Activated CD4-positive, alpha-beta T cell treated with anti-CD3 and anti-CD28 coated beads for 1 hour (primary cell): ENCODE data around the gene GALE.
A peak's percentile ranks its signal among the peaks of the same experiment; 100 is the strongest.
"Not testable (repeated sequence)": the region's sequence is repeated elsewhere in the genome, so short reads cannot be mapped to it uniquely, and the experiment has no call there.

Experiments
- DNase-seq: peaks from one replicate; pipeline ENCODE4 v3.0.0-alpha.2; 2020

GALE gene

DNA sequence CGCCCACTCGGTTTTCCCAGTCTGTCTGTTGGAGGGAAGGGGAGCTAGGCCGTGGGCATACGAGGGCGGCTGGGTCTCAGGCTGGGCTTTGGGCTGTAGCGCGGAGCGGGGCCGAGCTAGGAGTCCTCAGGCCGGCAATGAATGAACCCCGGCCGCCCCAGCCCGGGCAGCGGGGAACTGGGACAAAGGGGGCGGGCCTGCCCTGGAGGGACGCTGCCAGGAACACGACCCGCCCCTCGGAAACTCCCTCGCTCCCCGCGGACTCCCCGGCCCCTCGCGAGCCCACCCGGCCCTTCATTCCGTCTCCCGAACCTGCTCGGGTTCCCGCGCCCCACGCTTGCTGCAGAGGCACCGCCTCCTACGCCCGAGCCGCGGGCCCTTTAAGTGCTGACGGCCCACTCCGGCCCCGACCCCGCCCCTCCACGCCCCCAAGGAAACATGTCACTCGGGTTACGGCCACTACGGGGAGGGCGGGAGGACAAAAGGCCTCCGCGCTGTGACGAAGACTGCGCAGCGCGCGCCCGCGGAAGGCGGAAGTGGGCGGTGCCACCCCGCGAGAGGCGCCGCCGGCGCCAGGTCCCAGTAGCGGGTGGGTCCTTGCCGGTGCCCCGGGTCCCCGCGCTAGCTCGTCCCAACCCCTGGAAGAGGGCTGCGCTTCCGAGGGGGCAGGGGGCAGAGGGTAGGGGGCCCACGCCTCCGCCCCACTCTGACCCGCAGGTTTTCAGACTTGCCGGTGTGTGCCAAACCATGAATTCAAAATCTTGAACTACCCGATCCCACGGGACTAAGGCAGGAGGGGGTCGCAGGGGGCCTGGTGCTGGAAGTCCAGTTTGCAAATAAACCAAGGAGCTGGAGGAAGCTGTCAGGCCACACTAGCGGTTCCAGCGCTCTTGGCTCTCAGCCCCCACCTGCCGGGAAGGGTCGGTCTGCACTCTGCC is at the start of gene GALE:
Gene GALE (minus strand): TSS at position 355 of the 938 bp plus-strand sequence. CDS start 1,747 bp downstream, outside the sequence.
- peak; percentile 94 for DNase-seq

DNA sequence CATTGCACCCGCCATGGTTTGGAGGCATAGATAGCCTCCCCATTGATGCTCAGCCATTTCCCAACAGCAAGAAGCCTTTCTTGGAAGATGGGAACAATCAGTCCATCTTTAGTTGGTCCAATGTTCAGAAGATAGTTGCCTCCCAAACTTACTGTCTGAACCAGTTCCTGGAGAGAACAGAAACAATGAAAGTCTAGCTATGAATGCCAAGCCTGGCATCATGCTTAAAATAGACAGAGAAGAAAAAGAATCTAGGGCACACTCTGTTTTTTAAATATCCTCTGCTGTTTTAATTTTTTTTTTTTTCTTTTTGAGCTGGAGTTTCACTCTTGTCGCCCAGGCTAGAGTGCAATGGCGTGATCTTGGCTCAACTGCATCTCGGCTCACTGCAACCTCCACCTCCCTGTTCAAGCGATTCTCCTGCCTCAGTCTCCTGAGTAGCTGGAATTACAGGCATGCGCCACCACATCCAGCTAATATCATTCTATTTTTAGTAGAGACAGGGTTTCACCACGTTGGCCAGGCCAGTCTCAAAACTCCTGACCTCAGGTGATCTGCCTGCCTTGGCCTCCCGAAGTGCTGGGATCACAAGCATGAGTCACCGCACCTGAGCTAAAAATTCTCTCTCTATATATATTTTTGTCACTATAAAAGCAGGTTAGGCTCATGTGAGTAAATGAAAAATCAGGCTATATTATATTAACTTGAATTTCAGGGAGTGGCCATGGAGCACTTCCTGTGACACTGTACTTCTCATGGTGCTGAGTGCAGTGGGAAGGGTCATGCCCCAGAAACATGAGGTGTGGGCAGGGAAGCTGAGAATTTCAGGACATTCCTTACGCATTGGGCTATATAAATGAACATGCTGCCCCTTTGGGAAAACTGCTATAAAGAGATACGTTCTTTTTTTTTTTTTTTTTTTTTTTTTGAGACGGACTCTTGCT is 48.4 kb upstream of the GALE start:
- DNase-seq: no peak

DNA sequence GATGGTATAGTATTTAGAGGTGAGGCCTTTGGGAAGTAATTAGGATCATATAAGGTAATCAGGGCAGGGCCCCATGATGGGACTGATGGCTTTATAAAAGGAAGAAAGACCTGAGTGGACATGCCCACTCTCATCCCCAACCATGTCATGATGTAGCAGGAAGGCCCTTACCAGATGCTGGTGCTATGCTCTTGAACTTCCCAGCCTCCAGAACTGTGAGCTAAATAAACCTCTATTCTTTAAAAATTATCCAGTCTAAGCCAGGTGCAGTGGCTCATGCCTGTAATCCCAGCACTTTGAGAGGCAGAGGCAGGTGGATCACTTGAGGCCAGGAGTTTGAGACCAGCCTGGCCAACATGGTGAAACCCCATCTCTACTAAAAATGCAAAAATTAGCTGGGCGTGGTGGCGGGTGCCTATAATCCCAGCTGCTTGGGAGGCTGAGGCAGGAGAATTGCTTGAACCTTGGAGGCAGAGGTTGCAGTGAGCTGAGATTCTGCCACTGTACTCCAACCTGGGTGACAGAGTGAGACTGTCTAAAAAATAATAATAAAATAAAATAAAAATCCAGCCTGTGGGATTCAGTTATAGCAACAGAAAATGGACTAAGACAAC is 47.0 kb upstream of the GALE start:
- not testable (repeated sequence) for DNase-seq

DNA sequence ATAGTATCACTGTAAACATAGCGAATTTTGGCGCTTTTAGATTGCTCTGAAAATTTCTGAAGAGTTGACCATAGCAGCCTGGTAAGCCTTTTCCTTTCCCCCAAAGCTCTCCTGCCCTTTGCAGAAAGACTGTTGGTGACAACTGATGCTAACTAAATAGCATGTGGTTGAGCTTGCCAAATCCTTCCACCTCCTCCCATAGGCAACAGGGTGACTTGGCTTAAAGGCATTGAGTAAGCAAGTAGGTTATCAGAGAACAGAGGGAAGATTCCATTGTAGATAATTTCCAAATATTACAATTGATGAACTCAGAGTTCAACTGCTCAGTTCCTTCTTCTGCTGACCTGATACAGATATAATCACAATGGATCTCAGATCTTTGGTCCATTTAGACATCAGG is 44.6 kb upstream of the GALE start:
- DNase-seq: no peak

DNA sequence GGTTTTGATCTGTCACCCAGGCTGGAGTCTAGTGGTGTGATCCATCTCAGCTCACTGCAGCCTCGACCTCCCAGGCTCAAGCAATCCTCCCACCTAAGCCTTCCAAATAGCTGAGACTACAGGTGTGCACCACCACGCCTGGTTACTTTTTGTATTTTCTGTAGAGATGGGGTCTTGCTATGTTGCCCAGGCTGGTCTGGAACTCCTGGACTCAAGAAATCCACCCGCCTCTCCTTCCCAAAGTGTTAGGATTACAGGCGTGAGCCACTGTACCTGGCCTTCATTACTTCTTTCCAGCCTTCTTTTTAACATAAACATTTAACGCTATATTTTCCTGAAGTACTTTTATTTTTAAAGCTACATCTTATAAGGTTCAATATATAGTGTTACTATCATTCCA is 43.1 kb upstream of the GALE start:
- no peak for DNase-seq

DNA sequence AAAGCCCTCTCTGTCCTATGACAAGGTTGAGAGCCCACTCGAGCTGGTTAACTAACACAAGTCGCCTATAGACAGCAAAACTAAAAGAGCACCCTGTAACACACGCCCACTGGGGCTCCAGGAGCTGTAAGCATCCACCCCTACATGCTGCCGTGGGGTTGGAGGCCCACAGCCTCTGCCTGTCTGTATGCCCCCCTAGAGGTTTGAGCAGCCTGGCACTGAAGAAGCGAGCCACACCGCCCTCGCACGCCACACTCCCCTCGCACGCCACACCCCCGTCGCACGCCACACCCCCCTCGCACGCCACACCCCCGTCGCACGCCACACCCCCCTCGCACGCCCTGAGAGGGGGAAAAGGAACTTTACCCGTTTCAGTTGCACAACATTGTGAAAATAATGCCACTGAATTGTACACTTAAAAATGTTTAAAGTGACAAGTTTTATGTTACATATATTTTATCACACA is 37.9 kb upstream of the GALE start:
- peak; percentile 69 for DNase-seq

DNA sequence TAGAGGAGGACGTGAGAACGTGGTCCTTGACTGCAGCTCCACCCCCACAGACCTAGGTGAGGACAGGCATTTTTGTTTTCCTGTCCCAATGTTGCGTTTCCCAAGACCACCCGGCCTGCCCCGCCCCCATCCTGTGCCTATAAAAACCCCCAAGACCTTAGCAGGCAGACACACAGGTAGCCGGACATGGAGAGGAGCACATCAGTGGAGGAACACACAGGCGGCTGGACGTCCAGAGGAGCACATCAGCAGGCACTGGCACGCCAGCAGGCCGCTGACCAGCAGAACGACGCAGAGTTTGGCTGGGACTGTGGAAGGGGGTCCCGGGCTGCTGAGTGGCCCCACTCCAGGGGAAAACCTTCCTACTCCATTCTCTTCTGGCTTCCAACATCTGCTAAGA is 37.4 kb upstream of the GALE start:
- DNase-seq: no peak

DNA sequence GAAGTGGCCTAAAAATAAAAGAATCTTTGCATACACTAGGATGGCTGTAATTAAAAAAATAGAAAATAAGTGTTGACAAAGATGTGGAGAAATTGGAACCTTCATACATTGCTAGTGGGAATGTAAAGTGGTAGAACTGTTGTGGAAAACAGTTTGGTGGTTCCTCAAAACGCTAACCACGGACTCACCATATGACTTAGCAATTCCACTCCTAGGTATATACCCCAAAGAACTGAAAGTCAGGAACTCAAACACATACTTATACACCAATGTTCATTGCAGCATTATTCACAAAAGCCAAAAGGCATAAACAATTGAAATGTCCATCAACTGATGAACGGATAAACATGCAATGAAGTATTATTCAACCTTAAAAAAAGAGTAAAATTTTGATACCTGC is 35.5 kb upstream of the GALE start:
- no peak for DNase-seq

DNA sequence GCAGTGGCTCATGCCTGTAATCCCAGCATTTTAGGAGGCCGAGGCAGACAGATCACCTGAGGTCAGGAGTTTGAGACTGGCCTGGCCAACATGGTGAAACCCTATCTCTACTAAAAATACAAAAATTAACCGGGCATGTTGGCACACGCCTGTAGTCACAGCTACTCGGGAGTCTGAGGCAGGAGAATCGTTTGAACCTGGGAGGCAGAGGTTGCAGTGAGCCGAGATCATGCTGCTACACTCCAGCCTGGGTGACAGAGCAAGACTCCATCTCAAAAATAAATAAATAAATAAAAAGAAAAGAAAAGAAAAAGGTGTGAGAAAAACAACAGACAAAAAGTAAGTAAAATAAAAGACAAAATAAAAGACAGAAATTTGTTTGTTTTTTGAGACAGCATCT is 33.6 kb upstream of the GALE start:
- not testable (repeated sequence) for DNase-seq

DNA sequence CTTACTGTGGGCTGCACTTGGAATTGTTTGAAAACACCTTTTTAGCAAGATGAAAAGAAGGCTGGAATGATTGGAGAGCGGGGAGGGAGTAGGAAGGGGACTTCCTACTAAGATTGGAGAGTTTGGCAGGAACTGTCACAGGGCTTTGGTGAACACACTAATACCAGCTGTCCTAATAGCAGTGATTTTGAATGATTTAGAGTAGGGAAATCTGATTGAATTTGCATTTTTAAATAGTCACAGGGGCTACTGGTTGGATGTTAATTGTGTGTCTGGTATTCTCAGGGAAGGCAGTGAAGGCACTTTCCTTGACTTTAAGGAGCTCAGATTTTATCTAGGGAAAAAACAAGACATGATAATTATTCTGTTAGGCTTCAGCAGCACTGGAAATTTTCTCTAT is 27.2 kb upstream of the GALE start:
- no peak for DNase-seq

DNA sequence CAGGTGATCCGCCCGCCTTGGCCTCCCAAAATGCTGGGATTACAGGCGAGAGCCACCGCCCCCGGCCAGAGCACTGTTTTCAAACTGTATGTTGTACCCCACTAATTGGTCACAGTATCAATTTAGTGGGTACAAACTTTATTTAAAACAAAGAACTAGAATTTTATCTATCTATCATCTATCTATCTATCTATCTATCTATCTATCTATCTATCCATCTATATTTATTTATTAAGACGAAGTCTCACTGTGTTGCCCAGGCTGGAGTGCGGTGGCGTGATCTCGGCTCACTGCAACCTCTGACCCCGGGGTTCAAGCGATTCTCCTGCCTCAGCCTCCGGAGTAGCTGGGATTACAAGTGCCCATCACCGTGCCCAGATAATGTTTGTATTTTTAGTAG is 26.0 kb upstream of the GALE start:
- DNase-seq: not testable (repeated sequence)

DNA sequence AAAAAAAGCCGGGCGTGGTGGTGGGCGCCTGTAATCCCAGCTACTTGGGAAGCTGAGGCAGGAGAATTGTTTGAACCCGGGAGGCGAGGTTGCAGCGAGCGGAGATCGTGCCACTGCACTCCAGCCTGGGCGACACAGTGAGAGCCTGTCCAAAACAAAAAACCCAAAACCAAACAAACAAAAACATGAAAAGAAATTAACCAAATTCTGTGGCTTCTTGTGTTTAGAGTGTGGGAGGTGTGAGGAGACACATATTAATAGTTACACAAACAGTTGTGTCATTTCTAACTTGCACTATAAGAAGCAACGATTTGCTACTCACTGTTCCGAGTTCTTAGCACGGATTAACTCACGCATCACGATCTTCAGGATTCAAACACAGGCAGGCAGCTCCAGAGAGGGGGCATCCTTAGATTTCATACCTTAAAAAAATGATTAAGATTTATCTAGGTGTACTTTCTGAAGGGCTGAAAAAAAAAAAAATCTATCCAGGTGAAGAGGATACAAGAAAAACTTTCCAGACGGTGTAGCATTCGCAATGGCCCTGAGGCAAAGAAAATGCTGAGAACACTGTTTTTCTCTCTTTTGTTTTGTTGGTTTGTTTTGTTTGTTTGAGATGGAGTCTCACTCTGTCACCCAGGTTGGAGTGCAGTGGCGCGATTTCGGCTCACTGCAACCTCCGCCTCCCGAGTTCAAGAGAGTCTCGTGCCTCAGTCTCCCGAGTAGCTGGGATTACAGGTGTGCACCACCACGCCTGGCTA is 25.4 kb upstream of the GALE start:
- DNase-seq: no peak

DNA sequence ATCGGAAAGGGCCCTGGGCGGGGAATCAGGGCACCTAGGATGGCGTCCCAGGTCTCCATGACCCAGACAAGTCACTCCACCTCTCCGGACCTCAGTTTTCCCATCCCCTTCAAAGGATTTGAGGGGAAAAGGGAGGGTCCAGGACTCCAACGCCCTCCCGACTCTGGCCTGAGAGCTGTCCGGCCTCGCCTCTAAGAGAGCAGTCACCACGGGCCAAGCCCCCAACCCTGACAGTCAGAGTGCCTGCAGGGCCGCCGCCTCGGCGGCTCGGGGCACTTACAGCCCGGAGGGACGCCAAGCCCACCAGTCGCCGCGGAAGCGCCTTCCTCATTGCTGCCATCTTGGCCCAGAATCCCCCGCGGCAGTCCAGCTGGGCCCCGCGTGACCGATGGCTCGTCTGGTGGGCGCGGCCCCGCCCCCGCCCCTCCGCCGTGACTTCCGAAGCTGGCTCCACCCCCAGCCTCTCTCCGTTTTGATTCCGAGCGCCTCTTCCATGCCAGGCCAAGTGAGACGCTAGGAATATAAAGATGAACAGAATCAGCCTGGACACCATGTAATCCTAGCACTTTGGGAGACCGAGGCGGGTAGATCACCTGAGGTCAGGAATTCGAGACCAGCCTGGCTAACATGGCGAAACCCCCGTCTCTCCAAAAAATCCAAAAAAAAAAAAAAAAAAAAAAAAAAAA is 24.7 kb upstream of the GALE start, which contains the start of gene HMGCL:
Gene HMGCL (minus strand): TSS at position 354 of the 686 bp plus-strand sequence. CDS start 14 bp downstream, at position 340.
- peak; percentile 82 for DNase-seq

DNA sequence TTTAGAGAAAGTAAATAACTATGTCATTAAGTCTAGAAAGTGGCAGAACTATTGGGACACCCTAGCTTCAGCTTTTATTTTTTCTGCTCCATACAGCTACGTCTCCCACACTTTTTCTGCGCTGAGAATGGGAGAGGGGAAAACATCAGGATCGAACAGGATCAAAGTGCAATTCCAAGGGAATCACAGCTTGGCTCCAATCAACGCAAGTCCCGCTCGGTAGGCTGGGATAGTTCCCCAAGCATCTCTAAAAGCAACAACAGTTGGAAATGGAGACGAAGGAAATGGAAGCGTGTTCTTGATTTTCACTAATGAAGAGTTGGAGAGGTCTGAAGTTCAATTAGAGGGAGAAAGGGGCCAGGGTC is 24.1 kb upstream of the GALE start:
- no peak for DNase-seq

DNA sequence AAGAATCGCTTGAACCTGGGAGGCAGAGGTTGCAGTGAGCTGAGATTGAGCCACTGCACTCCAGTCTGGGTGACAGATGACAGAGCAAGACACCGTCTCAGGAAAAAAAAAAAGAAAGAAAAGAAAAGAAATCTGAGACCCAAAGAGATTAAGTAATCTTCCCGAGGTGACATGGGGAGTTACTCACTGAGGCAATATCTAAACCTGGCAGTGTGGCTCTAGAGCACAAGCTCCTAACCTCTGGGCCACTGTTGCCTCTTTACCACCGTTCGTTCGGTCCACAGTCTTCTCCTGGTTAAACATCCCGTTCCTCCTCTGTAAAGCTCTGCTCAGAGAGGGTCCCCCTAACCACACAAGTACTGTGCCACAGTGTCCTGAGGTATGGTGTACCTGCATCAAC is 23.2 kb upstream of the GALE start:
- DNase-seq: no peak

DNA sequence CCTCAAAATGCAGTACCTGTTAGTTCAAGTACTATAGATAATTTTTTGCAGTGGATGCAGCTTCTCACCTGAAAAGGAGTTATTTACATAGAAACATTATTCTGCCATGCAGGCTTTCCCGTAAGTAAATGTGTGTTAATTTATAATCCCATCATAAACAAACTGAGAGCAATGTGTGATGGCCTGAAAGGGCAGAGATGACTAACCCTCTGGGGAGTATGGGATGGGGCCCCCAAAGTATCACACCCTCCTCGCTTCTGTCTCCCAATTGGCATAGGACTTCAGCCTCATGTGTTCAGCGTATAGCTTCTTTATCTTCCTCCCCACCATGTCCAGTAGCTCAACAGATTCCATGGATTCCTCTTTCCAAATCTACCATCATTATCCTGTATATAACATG is 17.1 kb upstream of the GALE start:
- DNase-seq: no peak

DNA sequence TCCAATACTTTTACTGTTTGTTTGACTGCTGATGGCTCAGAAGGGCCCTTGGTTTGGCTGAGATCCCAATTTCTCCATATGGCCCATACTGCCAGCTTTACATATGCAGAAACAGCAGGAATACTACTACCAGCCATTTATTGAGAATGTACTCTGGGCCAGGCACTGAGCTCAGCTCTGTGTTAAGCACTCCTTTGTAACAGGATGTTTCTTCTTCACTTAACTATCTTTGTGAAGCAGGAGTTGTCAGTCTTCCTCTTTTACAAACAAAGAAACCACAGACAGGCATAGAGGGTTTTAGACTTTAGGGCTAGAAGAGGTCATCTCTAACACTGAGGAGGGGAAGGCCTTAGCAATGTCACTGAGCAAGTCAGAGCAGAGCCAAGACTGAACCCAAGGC is 16.4 kb upstream of the GALE start:
- no peak for DNase-seq

DNA sequence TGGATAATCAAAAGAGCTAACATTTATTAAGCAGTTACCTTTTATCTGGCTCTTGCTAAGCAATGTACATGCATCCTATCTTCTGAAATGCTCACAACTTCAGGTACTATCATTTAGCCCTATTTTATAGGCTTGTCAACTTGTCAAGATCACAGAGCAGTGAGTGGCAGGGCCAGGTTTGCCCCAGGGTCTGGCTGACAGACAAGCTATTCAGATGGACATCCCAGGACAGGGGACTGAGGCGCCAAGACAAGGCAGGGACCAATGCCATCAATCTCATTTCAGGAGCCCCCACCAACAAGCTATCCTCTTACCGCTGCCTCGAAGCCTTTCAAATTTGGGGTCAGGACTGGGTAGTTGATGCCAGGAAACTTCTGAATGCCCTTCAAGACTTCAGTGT is 15.8 kb upstream of the GALE start:
- no peak for DNase-seq

DNA sequence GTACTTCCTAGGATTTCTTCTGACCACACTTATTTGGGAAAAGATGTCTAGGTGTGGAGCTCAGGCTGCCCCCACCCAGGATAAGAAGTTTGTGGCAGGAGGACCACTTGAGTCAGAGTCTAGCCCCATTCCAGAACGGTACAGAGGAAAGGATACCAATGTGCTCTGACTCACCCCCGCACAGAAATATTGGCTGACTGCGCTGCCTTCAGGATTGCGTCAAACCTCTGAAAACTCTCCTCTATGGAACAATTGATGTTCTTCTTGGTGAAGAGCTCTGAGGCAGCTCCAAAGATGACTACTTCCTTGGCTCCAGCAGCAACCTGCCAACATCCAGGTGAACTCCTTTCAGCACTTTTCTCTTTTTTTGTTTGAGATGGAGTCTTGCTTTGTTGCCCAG is 13.5 kb upstream of the GALE start:
- no peak for DNase-seq

DNA sequence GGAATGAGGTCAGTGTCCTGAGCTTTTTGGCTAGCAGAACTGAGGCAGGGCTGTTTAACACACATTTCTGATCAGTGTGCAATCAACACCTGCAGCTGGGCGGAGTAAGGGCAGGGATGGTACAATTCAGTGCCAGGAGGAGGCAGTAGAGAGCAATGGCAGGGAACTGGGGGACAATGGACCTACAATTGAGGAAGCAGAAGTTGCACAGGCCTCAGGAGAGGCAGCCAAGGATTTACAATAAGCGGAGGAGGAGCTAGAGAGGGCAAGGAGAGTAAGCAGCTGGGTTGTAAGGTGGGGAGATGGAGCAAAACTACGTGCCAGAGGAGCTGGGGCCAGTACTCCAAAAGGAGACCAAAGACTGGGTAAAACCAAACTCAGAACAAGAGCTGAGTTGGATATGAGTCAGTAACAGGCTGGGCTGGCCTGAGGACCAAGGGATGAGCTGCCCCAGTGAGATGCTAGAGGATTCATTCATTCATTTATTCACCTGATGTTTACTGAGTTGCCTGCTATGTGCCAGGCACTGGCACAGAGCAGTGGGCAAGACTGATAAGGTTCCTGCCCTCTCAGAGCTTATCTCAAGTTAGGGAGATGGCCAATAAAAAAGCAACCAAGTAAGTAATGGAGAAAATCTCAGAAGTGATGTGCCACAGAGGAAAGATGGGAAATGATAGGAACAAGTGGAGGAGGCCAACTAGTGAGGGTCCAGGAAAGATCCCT is 10.4 kb upstream of the GALE start:
- DNase-seq: no peak

DNA sequence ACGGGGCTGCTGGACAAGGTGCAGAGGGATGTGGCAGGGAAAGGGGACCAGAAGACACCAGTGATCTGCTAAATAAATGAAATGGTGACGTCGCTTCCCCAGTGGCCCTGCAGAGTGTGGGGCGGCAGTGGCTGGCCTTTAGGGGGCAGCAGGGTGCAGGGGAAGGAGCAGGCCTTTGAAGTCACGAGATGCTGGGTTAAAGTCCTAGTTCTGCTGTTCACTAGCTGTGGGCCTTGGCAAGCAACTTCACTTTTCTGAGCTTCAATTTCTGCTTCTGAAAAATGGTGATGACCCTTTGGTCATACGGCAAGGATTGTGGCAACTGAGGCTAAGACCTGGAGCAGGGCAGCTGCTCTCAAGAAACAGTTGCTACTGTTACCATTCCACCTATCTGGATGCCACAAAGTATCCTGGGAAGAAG is 9.2 kb upstream of the GALE start:
- peak; percentile 70 for DNase-seq
